GM23338 (cell line): ENCODE data around the gene IPO13. TPM values are rescaled to one million over a fixed set of nuclear protein-coding genes. Genes with fewer than 3 reads are reported as not detected.

ENCODE experiments used
- ATAC-seq: fragments of 200-7000 bp; cut with Tn5 transposase; 3 replicates; pipeline ENCODE4 v1.9.1; 2020
- DNase-seq: peaks from one replicate; pipeline ENCODE4 v3.0.0-alpha.2; 2015; ENCODE audit warnings: low spot score
- H2AFZ ChIP-seq: fragments of 200-600 bp; sonication (generic); 2 replicates; pipeline ENCODE4 v1.8.0; 2016; ENCODE audit warnings: antibody characterized with exemption, mild to moderate bottlenecking, moderate library complexity
- H3F3A ChIP-seq: fragments of 200-600 bp; sonication (generic); replicated peaks from 2 replicates; pipeline ENCODE4 v1.8.0; 2017; ENCODE audit warnings: antibody characterized with exemption, mixed run types, low read depth
- H3K27ac ChIP-seq: fragments of 200-600 bp; sonication (generic); 2 replicates; pipeline ENCODE4 v1.6.1; 2016; ENCODE audit warnings: low read depth
- H3K27me3 ChIP-seq: fragments of 200-600 bp; sonication (generic); 2 replicates; pipeline ENCODE4 v1.8.0; 2016; ENCODE audit warnings: mild to moderate bottlenecking, mixed run types, moderate library complexity; ENCODE audit not compliant: insufficient read depth
- H3K36me3 ChIP-seq: fragments of 200-600 bp; sonication (generic); 2 replicates; pipeline ENCODE4 v1.8.0; 2016; ENCODE audit warnings: mild to moderate bottlenecking; ENCODE audit not compliant: insufficient read depth
- H3K4me1 ChIP-seq: fragments of 200-600 bp; sonication (generic); 2 replicates; pipeline ENCODE4 v1.8.0; 2016; ENCODE audit warnings: mild to moderate bottlenecking, moderate library complexity; ENCODE audit not compliant: insufficient read depth
- H3K4me2 ChIP-seq: fragments of 200-600 bp; sonication (generic); 2 replicates; pipeline ENCODE4 v1.7.1; 2017; ENCODE audit warnings: mixed run types
- H3K4me3 ChIP-seq: fragments of 200-600 bp; sonication (generic); 2 replicates; pipeline ENCODE4 v1.6.1; 2016; ENCODE audit warnings: mixed run types
- H3K79me2 ChIP-seq: fragments of 200-600 bp; sonication (generic); replicated peaks from 2 replicates; pipeline ENCODE4 v1.8.0; 2017; ENCODE audit warnings: mild to moderate bottlenecking; ENCODE audit not compliant: insufficient read depth
- H3K9me2 ChIP-seq: fragments of 200-600 bp; sonication (generic); 2 replicates; pipeline ENCODE4 v1.8.0; 2017; ENCODE audit not compliant: insufficient read depth
- H4K20me1 ChIP-seq: fragments of 200-600 bp; sonication (generic); replicated peaks from 2 replicates; pipeline ENCODE4 v1.8.0; 2017; ENCODE audit warnings: mild to moderate bottlenecking; ENCODE audit not compliant: insufficient read depth
- H3K27ac Mint-ChIP-seq: 2 replicates; pipeline ENCODE4 v1.8.0; 2020; ENCODE audit warnings: inconsistent platforms, mild to moderate bottlenecking, moderate library complexity, mixed read lengths
- H3K27me3 Mint-ChIP-seq: 3 replicates; pipeline ENCODE4 v1.8.0; 2022; ENCODE audit warnings: low read depth, mild to moderate bottlenecking, moderate library complexity, mixed read lengths, inconsistent platforms; ENCODE audit not compliant: insufficient read depth, poor library complexity
- H3K36me3 Mint-ChIP-seq: 3 replicates; pipeline ENCODE4 v1.8.0; 2021; ENCODE audit warnings: low read depth, mild to moderate bottlenecking, inconsistent platforms, moderate library complexity, mixed read lengths
- H3K4me1 Mint-ChIP-seq: 3 replicates; pipeline ENCODE4 v1.8.0; 2020; ENCODE audit warnings: mild to moderate bottlenecking, inconsistent platforms, mixed read lengths
- H3K4me3 Mint-ChIP-seq: 3 replicates; pipeline ENCODE4 v1.8.0; 2021; ENCODE audit warnings: moderate library complexity, mild to moderate bottlenecking, inconsistent platforms, mixed read lengths
- H3K9me3 Mint-ChIP-seq: 3 replicates; pipeline ENCODE4 v1.8.0; 2020; ENCODE audit warnings: moderate library complexity, mild to moderate bottlenecking, inconsistent platforms, mixed read lengths
- CTCF ChIP-seq, 2 experiments: fragments of 200-600 bp in 1 of 2; sonication (generic) in 1 of 2; conservative IDR thresholded peaks; 2 replicates each; pipeline versions ENCODE4 v1.5.1 to v1.6.1; 2016 to 2017; ENCODE audit warnings: antibody characterized with exemption in 2 of 2, low read depth in 2 of 2, mild to moderate bottlenecking in 2 of 2, moderate library complexity in 1 of 2
- STAT1 ChIP-seq: IDR thresholded peaks from one replicate; pipeline ENCODE4 v1.6.1; 2016; ENCODE audit warnings: antibody characterized with exemption; ENCODE audit not compliant: unreplicated experiment
- ZNF331 ChIP-seq: fragments of 250-450 bp; sonication (Bioruptor Pico); IDR thresholded peaks from 2 replicates; pipeline ENCODE4 v1.5.0; 2020; ENCODE audit warnings: low read depth, mild to moderate bottlenecking, moderate library complexity
- ZNF462 ChIP-seq: fragments of 250-450 bp; sonication (Bioruptor Pico); IDR thresholded peaks from 2 replicates; pipeline ENCODE4 v1.5.0; 2020; ENCODE audit warnings: mild to moderate bottlenecking, moderate library complexity
- polyA plus RNA-seq: library from polyadenylated mRNA; unstranded; fragments of >200 nt; fragmentation: Nextera tagmentation; extraction: Ambion mirVana; gene quantifications from 2 replicates; pipeline ENCODE4 v1.2.1, GENCODE V29; 2016
- total RNA-seq: library from RNA; depleted of rRNA; stranded (reverse); fragments of >200 nt; shearing (Covaris generic); gene quantifications from 2 replicates; pipeline ENCODE4 v1.2.3, GENCODE V29; 2014

The IPO13 gene
- total and polyA plus RNA-seq, 2 experiments from 2014 or later = 10.4 to 22.8 TPM

GRCh38 chr1:43930168-43930948, 16.4 kb upstream of the IPO13 start:
- DNase-seq = peak; percentile 85

GRCh38 chr1:43930949-43931275, 15.8 kb upstream of the IPO13 start:
- no peak overlapping the region for H3K4me3 Mint-ChIP-seq
- H3K27me3 Mint-ChIP-seq = peaks cover 30% of the 10 kb centered on the region
- no peak overlapping the region for H3K4me2 ChIP-seq
- H3F3A ChIP-seq = peaks cover 18% of the 10 kb centered on the region
- ATAC-seq (no peak), DNase-seq (no peak)
- no peaks in the 10 kb centered on the region for H3K79me2 ChIP-seq
- peaks cover 28% of the 10 kb centered on the region for H3K4me1 ChIP-seq
- no peaks in the 10 kb centered on the region for H3K9me3 Mint-ChIP-seq
- H3K4me1 Mint-ChIP-seq = peaks cover 36% of the 10 kb centered on the region
- TF ChIP-seq ZNF331 (CRISPR knock-in tag) = no peak
- TF ChIP-seq ZNF462 = no peak
- no peak for TF ChIP-seq STAT1
- H3K27ac Mint-ChIP-seq = no peak overlapping the region
- H3K36me3 Mint-ChIP-seq = no peaks in the 10 kb centered on the region; the same call in 2 of the 3 replicates
- H3K4me3 ChIP-seq = no peak overlapping the region
- H3K36me3 ChIP-seq = no peaks in the 10 kb centered on the region
- no peaks in the 10 kb centered on the region for H3K9me2 ChIP-seq
- H3K27me3 ChIP-seq = peaks cover 8% of the 10 kb centered on the region
- H2AFZ ChIP-seq = no peak overlapping the region
- H3K27ac ChIP-seq = no peak overlapping the region
- no peaks in the 10 kb centered on the region for H4K20me1 ChIP-seq

More at GRCh38 chr1:43930168-43930948, 16.4 kb upstream of the IPO13 start:
- no peaks in the 10 kb centered on the region for H3K79me2 ChIP-seq
- peaks cover 15% of the 10 kb centered on the region for H3F3A ChIP-seq
- H3K27me3 Mint-ChIP-seq = peaks cover 30% of the 10 kb centered on the region
- no peak overlapping the region for H3K4me3 ChIP-seq
- no peaks in the 10 kb centered on the region for H3K9me3 Mint-ChIP-seq
- no peak overlapping the region for H3K27ac ChIP-seq
- peaks cover 22% of the 10 kb centered on the region for H3K4me1 ChIP-seq
- H3K36me3 Mint-ChIP-seq = no peaks in the 10 kb centered on the region; the same call in 2 of the 3 replicates
- TF ChIP-seq CTCF (conservative IDR thresholded peaks at IDR 0.05; ENCODE audit: low read depth in 2 of 2) (peak; percentile 71 to 78), STAT1 (no peak)
- peaks cover 8% of the 10 kb centered on the region for H3K27me3 ChIP-seq
- H3K36me3 ChIP-seq = no peaks in the 10 kb centered on the region
- peaks cover 32% of the 10 kb centered on the region for H3K4me1 Mint-ChIP-seq
- H3K9me2 ChIP-seq = no peaks in the 10 kb centered on the region
- no peak overlapping the region for H3K4me2 ChIP-seq
- H4K20me1 ChIP-seq = no peaks in the 10 kb centered on the region
- H3K27ac Mint-ChIP-seq = peak overlapping the region; percentile 72; the same call in 1 of the 2 replicates
- H2AFZ ChIP-seq = no peak overlapping the region
- H3K4me3 Mint-ChIP-seq = no peak overlapping the region
- peak; percentile 16 for ATAC-seq
